Hepatocyte (in vitro differentiated cells): ENCODE data around the gene RBP7. TPM values are rescaled to one million over a fixed set of nuclear protein-coding genes. Genes with fewer than 3 reads are reported as not detected.

Experiments
- DNase-seq: peaks from one replicate; pipeline ENCODE4 v3.0.0-alpha.2; 2016; ENCODE audit warnings: low spot score
- H2AFZ ChIP-seq: fragments of 200-600 bp; sonication (generic); 2 replicates; pipeline ENCODE4 v1.6.0; 2016; ENCODE audit warnings: antibody characterized with exemption, mild to moderate bottlenecking
- H3K27ac ChIP-seq: fragments of 200-600 bp; sonication (generic); 2 replicates; pipeline ENCODE4 v1.5.1; 2016; ENCODE audit warnings: mild to moderate bottlenecking
- H3K27me3 ChIP-seq: fragments of 200-600 bp; sonication (generic); 2 replicates; pipeline ENCODE4 v1.6.1; 2016
- H3K36me3 ChIP-seq: fragments of 200-600 bp; sonication (generic); replicated peaks from 2 replicates; pipeline ENCODE4 v1.5.1; 2016; ENCODE audit warnings: low read depth; ENCODE audit not compliant: insufficient read depth
- H3K4me1 ChIP-seq: fragments of 200-600 bp; sonication (generic); 2 replicates; pipeline ENCODE4 v1.5.1; 2016; ENCODE audit warnings: mild to moderate bottlenecking, moderate library complexity; ENCODE audit not compliant: insufficient read depth
- H3K4me2 ChIP-seq: fragments of 200-600 bp; sonication (generic); 2 replicates; pipeline ENCODE4 v1.6.0; 2016
- H3K4me3 ChIP-seq: fragments of 200-600 bp; sonication (generic); 2 replicates; pipeline ENCODE4 v1.5.1; 2016; ENCODE audit warnings: mild to moderate bottlenecking
- H3K79me2 ChIP-seq: fragments of 200-600 bp; sonication (generic); 2 replicates; pipeline ENCODE4 v1.6.0; 2017; ENCODE audit warnings: mild to moderate bottlenecking
- H3K9me2 ChIP-seq: fragments of 200-600 bp; sonication (generic); replicated peaks from 2 replicates; pipeline ENCODE4 v1.6.0; 2017; ENCODE audit warnings: mild to moderate bottlenecking; ENCODE audit not compliant: insufficient read depth
- H3K9me3 ChIP-seq: fragments of 200-600 bp; sonication (generic); 2 replicates; pipeline ENCODE4 v1.5.1; 2016; ENCODE audit warnings: low read depth, mild to moderate bottlenecking
- H4K20me1 ChIP-seq: fragments of 200-600 bp; sonication (generic); 2 replicates; pipeline ENCODE4 v1.6.0; 2016; ENCODE audit warnings: mild to moderate bottlenecking; ENCODE audit not compliant: insufficient read depth, poor library complexity, severe bottlenecking
- CTCF ChIP-seq: fragments of 200-600 bp; sonication (generic); IDR thresholded peaks from 2 replicates; pipeline ENCODE4 v1.5.1; 2016; ENCODE audit warnings: antibody characterized with exemption, mild to moderate bottlenecking; ENCODE audit not compliant: poor library complexity
- EZH2 ChIP-seq: fragments of 200-600 bp; sonication (generic); IDR thresholded peaks from 2 replicates; pipeline ENCODE4 v1.6.1; 2016; ENCODE audit warnings: antibody characterized with exemption, mild to moderate bottlenecking, borderline replicate concordance
- EZH2phosphoT487 ChIP-seq: fragments of 200-600 bp; sonication (generic); IDR thresholded peaks from one replicate; pipeline ENCODE4 v1.6.1; 2018; ENCODE audit warnings: antibody characterized with exemption, mild to moderate bottlenecking, low read depth, moderate library complexity; ENCODE audit not compliant: unreplicated experiment, severe bottlenecking
- WGBS: methylation state at CpG from one replicate; pipeline ENCODE4 v1.1.6; 2016; ENCODE audit warnings: low lambda C conversion rate; ENCODE audit errors: missing lambda C conversion rate; 5-methylcytosine and 5-hydroxymethylcytosine counted together
- polyA plus RNA-seq: library from polyadenylated mRNA; unstranded; fragments of >200 nt; fragmentation: Nextera tagmentation; extraction: Ambion mirVana; gene quantifications from 2 replicates; pipeline ENCODE4 v1.2.1, GENCODE V29; 2016
- total RNA-seq: library from RNA; depleted of rRNA; stranded (reverse); fragments of >200 nt; gene quantifications from 2 replicates; pipeline ENCODE4 v1.2.3, GENCODE V29; 2014

RBP7 gene
- total and polyA plus RNA-seq, 2 experiments from 2014 or later, result 0.25 to 0.50 TPM

GRCh38 chr1:10056599-10056987, 59.6 kb downstream of the RBP7 start:
- Histone ChIP-seq H3K27ac (no peak overlapping the region), H3K4me1 (no peaks in the 10 kb centered on the region), H3K4me2 (no peak overlapping the region), H2AFZ (no peak overlapping the region), H4K20me1 (peaks cover 13% of the 10 kb centered on the region), H3K79me2 (peaks cover 93% of the 10 kb centered on the region), H3K9me3 (no peaks in the 10 kb centered on the region), H3K4me3 (no peak overlapping the region), H3K27me3 (no peaks in the 10 kb centered on the region), H3K9me2 (no peaks in the 10 kb centered on the region), H3K36me3 (no peaks in the 10 kb centered on the region)
- 93% methylated on average over 4 of the region's 4 CpGs for WGBS
- DNase-seq, result no peak
- TF ChIP-seq EZH2, result no peak
- no peak for TF ChIP-seq EZH2phosphoT487
- TF ChIP-seq CTCF, result no peak

GRCh38 chr1:10057343-10057742, 60.3 kb downstream of the RBP7 start:
- no peak overlapping the region for H3K27ac ChIP-seq
- no peak for DNase-seq
- H3K4me2 ChIP-seq, result no peak overlapping the region
- H3K4me1 ChIP-seq, result no peaks in the 10 kb centered on the region
- H3K27me3 ChIP-seq, result no peaks in the 10 kb centered on the region
- no peaks in the 10 kb centered on the region for H3K9me2 ChIP-seq
- H3K79me2 ChIP-seq, result peaks cover 93% of the 10 kb centered on the region
- H3K36me3 ChIP-seq, result no peaks in the 10 kb centered on the region
- no peaks in the 10 kb centered on the region for H3K9me3 ChIP-seq
- H3K4me3 ChIP-seq, result no peak overlapping the region
- TF ChIP-seq EZH2 (no peak), CTCF (no peak), EZH2phosphoT487 (no peak)
- H2AFZ ChIP-seq, result no peak overlapping the region
- WGBS, result 86% methylated on average over 4 of the region's 4 CpGs
- peaks cover 13% of the 10 kb centered on the region for H4K20me1 ChIP-seq

- 91% methylated on average over 5 of the region's 5 CpGs for WGBS
- no peak for DNase-seq
- Histone ChIP-seq H3K27ac (no peak overlapping the region), H3K4me3 (no peak overlapping the region), H3K27me3 (no peaks in the 10 kb centered on the region), H3K36me3 (no peaks in the 10 kb centered on the region), H3K4me1 (no peaks in the 10 kb centered on the region), H3K79me2 (peaks cover 93% of the 10 kb centered on the region), H3K9me3 (no peaks in the 10 kb centered on the region), H4K20me1 (peaks cover 13% of the 10 kb centered on the region), H3K9me2 (no peaks in the 10 kb centered on the region), H3K4me2 (no peak overlapping the region), H2AFZ (no peak overlapping the region)
- TF ChIP-seq EZH2phosphoT487, result no peak
Measured at GRCh38 chr1:10057796-10058195, 60.8 kb downstream of the RBP7 start.

- no peak overlapping the region for H3K4me3 ChIP-seq
- peaks cover 13% of the 10 kb centered on the region for H4K20me1 ChIP-seq
- H3K36me3 ChIP-seq, result no peaks in the 10 kb centered on the region
- no peak for DNase-seq
- no peaks in the 10 kb centered on the region for H3K9me3 ChIP-seq
- no peak overlapping the region for H3K27ac ChIP-seq
- no peaks in the 10 kb centered on the region for H3K9me2 ChIP-seq
- H3K27me3 ChIP-seq, result no peaks in the 10 kb centered on the region
- TF ChIP-seq EZH2 (no peak), EZH2phosphoT487 (no peak), CTCF (no peak)
- H3K4me1 ChIP-seq, result no peaks in the 10 kb centered on the region
- no peak overlapping the region for H2AFZ ChIP-seq
- H3K4me2 ChIP-seq, result no peak overlapping the region
- WGBS, result 96% methylated on average over 8 of the region's 8 CpGs
- H3K79me2 ChIP-seq, result peaks cover 91% of the 10 kb centered on the region
Measured at GRCh38 chr1:10059342-10059718, 62.3 kb downstream of the RBP7 start.
